Measurements from ENCODE around the gene NLGN3.

Gene NLGN3

GRCh38 chrX:71106427-71106826 is 38.2 kb upstream of the NLGN3 start, which contains the start of gene CXorf65:
Gene CXorf65 (minus strand): TSS chrX:71106740. CDS start chrX:71106556, 184 bp downstream.
- no peak for TF ChIP-seq CTCF (IDR thresholded peaks at IDR 0.05; ENCODE audit: control insufficient read depth, insufficient read depth, low read depth, low read length, missing control alignments)
- no peak within 1 kb of the TSS for H3K4me3 ChIP-seq (ENCODE audit: control insufficient read depth, low read depth, low read length)
- no peak for DNase-seq (ENCODE audit: low read depth)

- TF ChIP-seq CTCF (IDR thresholded peaks at IDR 0.05; ENCODE audit: control insufficient read depth, insufficient read depth, low read depth, low read length, missing control alignments) = no peak
- H3K4me3 ChIP-seq (ENCODE audit: control insufficient read depth, low read depth, low read length) = no peak overlapping the region
- DNase-seq (ENCODE audit: low read depth) = no peak
Measured at GRCh38 chrX:71107245-71107644, 37.4 kb upstream of the NLGN3 start.

GRCh38 chrX:71107762-71108360 is 36.8 kb upstream of the NLGN3 start:
- DNase-seq (ENCODE audit: low read depth) = no peak
- TF ChIP-seq CTCF (IDR thresholded peaks at IDR 0.05; ENCODE audit: control insufficient read depth, insufficient read depth, low read depth, low read length, missing control alignments) = no peak
- H3K4me3 ChIP-seq (ENCODE audit: control insufficient read depth, low read depth, low read length) = no peak overlapping the region

- no peak overlapping the region for H3K4me3 ChIP-seq (ENCODE audit: control insufficient read depth, low read depth, low read length)
- no peak for DNase-seq (ENCODE audit: low read depth)
- no peak for TF ChIP-seq CTCF (IDR thresholded peaks at IDR 0.05; ENCODE audit: control insufficient read depth, insufficient read depth, low read depth, low read length, missing control alignments)
Measured at GRCh38 chrX:71109051-71109450, 35.6 kb upstream of the NLGN3 start.

- no peak for TF ChIP-seq CTCF (IDR thresholded peaks at IDR 0.05; ENCODE audit: control insufficient read depth, insufficient read depth, low read depth, low read length, missing control alignments)
- no peak within 1 kb of the TSS for H3K4me3 ChIP-seq (ENCODE audit: control insufficient read depth, low read depth, low read length)
- DNase-seq (ENCODE audit: low read depth) = no peak
Measured at GRCh38 chrX:71111141-71111843, 33.3 kb upstream of the NLGN3 start, which contains the start of gene IL2RG. Gene IL2RG (minus strand): TSS chrX:71111577. CDS start chrX:71111539, 38 bp downstream.

GRCh38 chrX:71111921-71112431 is 32.7 kb upstream of the NLGN3 start:
- H3K4me3 ChIP-seq (ENCODE audit: control insufficient read depth, low read depth, low read length) = no peak overlapping the region
- no peak for DNase-seq (ENCODE audit: low read depth)
- no peak for TF ChIP-seq CTCF (IDR thresholded peaks at IDR 0.05; ENCODE audit: control insufficient read depth, insufficient read depth, low read depth, low read length, missing control alignments)

All from AG09309 (cell line).